Heart right ventricle (tissue), 16 donors: ENCODE measurements around the gene USP47. TPM values are rescaled to one million over a fixed set of nuclear protein-coding genes. Genes with fewer than 3 reads are reported as not detected.

Source experiments
- ATAC-seq, 8 donors: fragments of 200-7000 bp; cut with Tn5 transposase; one replicate each; pipeline ENCODE4 v1.9.1; 2020; ENCODE audit warnings: mild to moderate bottlenecking in 8 of 8, moderate library complexity in 8 of 8, moderate number of reproducible peaks in 1 of 8
- DNase-seq, 2 donors: peaks; one replicate each; pipeline ENCODE4 v3.0.0-alpha.2; 2020
- H3K27ac ChIP-seq, 10 donors: fragments of 200-600 bp; sonication (generic) in 2 of 10; one replicate each; pipeline versions ENCODE4 v1.5.0 to v1.8.0; 2020 to 2022; ENCODE audit warnings: mild to moderate bottlenecking in 3 of 10
- H3K27me3 ChIP-seq, 7 donors: fragments of 200-600 bp; one replicate each; pipeline ENCODE4 v1.8.0; 2021 to 2022; ENCODE audit warnings: mild to moderate bottlenecking in 2 of 7
- H3K36me3 ChIP-seq, 9 donors: fragments of 200-600 bp; sonication (generic) in 1 of 9; one replicate each; pipeline versions ENCODE4 v1.5.0 to v1.8.0; 2020 to 2022; ENCODE audit warnings: mild to moderate bottlenecking in 2 of 9
- H3K4me1 ChIP-seq, 9 donors: fragments of 200-600 bp; sonication (generic) in 1 of 9; one replicate each; pipeline versions ENCODE4 v1.5.0 to v1.8.0; 2020 to 2022; ENCODE audit warnings: mild to moderate bottlenecking in 4 of 9
- H3K4me3 ChIP-seq, 10 donors: fragments of 200-600 bp; sonication (generic) in 2 of 10; one replicate each; pipeline versions ENCODE4 v1.5.0 to v1.8.0; 2020 to 2022; ENCODE audit warnings: mild to moderate bottlenecking in 7 of 10, moderate library complexity in 2 of 10
- H3K9me3 ChIP-seq, 11 donors: fragments of 200-600 bp in 10 of 11; sonication (generic) in 2 of 11; one replicate each; pipeline versions ENCODE4 v1.5.0 to v1.8.0; 2013 to 2022; ENCODE audit warnings: mild to moderate bottlenecking in 2 of 11, control low read depth in 1 of 11, moderate library complexity in 1 of 11
- CTCF ChIP-seq, 9 donors: fragments of 200-600 bp; sonication (generic) in 2 of 9; IDR thresholded peaks; one replicate each; pipeline versions ENCODE4 v1.5.0 to v1.8.0; 2021 to 2022; ENCODE audit warnings: antibody characterized with exemption in 9 of 9, mild to moderate bottlenecking in 5 of 9, moderate library complexity in 1 of 9
- WGBS, 2 donors: extraction: QIAGEN DNeasy Blood & Tissue Kit; methylation state at CpG; one replicate each; pipeline ENCODE4 v1.1.7; 2013; ENCODE audit warnings: inconsistent platforms in 1 of 2; 5-methylcytosine and 5-hydroxymethylcytosine counted together
- intact Hi-C, 10 donors: fragments of 100-400 bp; cut with DNase I; formaldehyde crosslinking; loops; one replicate each; pipeline versions ENCODE4 v1.11.1 to v1.14.2; 2022
- polyA plus RNA-seq, 2 donors: library from polyadenylated mRNA; stranded (reverse); fragments of 200-250 nt; gene quantifications; one replicate each; pipeline ENCODE4 v1.2.3, GENCODE V29; 2013
- total RNA-seq, 10 donors: library from RNA; stranded (reverse); fragmentation: NEBNext Ultra II Directional in 3 of 10; extraction: Animal tissue kit (Norgen Biotek cat#: 25700) in 3 of 10; gene quantifications; one replicate each; pipeline versions ENCODE4 v1.2.1 to v1.2.4, GENCODE V29; 2021 to 2023
- donor health status: Arrhythmogenic right ventricular cardiomyopathy.
- donor health status: ischemic (EF 13 %, LVEDD 7.1; RV severe dilation, severe dysfunction).
- donor health status: healthy with polysubstance abuse.
- donor health status: DM: no; HTN: yes; CAD: no.
- donor health status: DM: no; HTN: no; CAD: no.
- donor health status: ischemic (EF 25% LVEDD 6.9; RV normal size, moderate dysfunction).
- donor health status: ischemic (EF 25% LVEDD 5.7; RV mildly dilated, moderate dysfunction).
- donor health status: healthy.
- donor health status: DM: yes; HTN: yes; CAD: no.
- donor health status: Ischemic cardiomyopathy.
- donor health status: ischemic (EF 35%, LVEDD 5.7; RV mildly dilated, moderate dysfunction).
- donor health status: nonischemic (EF 11% LVEDD 7.7; RV severe dilation, severe dysfunction).
- donor health status: DM: yes; HTN: yes; CAD: no.
- donor health status: PGD.
- donor health status: ischemic (EF 29% LVEDD 5.4; RV normal size, mild dysfunction).
- donor health status: nonischemic (EF 23%, LVEDD 6.1; RV moderate dilation, normal function).

USP47 gene
- total and polyA plus RNA-seq, 12 donors, result 30.5 to 56.4 (median 52.5) TPM

- no peak for TF ChIP-seq CTCF (IDR thresholded peaks at IDR 0.05)
- ATAC-seq, result no peak
- Histone ChIP-seq H3K4me1 (no peaks in the 10 kb centered on the region), H3K27me3 (no peaks in the 10 kb centered on the region), H3K27ac (no peak overlapping the region), H3K9me3 (no peaks in the 10 kb centered on the region), H3K36me3 (peaks cover 0 to 90% (median 16%) of the 10 kb centered on the region in 9 donors), H3K4me3 (no peak overlapping the region)
- WGBS, 2 donors, result 93 to 95% methylated on average over 3 of the region's 3 CpGs
- DNase-seq, result no peak
- intact Hi-C loops, result no loop called here
These were observed 60.2 kb downstream of the USP47 start for GRCh38 chr11:11901929-11902328.

DNA sequence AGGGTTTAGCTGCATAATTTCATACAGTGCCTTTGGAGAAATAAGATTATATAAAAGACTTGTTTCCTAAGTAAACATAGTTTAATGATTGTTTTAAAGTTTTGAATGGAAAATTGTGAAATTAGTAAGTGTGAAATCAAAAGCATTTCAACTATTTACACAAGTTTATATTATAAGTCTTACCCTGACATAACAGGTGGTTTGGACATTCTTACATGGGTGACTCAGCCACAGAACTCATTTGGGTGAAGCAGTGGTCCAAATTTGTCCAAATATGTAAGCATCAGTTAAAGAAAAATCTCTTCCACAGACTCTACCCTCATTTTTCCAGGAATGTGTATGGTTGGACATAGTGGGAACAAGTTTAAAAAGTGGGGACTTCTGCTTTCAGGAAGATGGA is 68.0 kb downstream of the USP47 start:
- Histone ChIP-seq H3K4me1 (no peaks in the 10 kb centered on the region), H3K4me3 (no peak overlapping the region), H3K27ac (no peak overlapping the region), H3K36me3 (peaks cover 0 to 100% (median 19%) of the 10 kb centered on the region in 9 donors), H3K9me3 (no peaks in the 10 kb centered on the region), H3K27me3 (no peaks in the 10 kb centered on the region)
- DNase-seq, result no peak
- ATAC-seq, result no peak
- TF ChIP-seq CTCF (IDR thresholded peaks at IDR 0.05), result no peak
- intact Hi-C loops, result loop anchor here in 3 of 10 donors (10.0 kb wide), 2 partner anchors 95 to 105 kb away; no protein-coding TSS in a partner anchor

- no peak for DNase-seq
- Histone ChIP-seq H3K4me3 (no peak overlapping the region), H3K27me3 (no peaks in the 10 kb centered on the region), H3K9me3 (no peaks in the 10 kb centered on the region), H3K4me1 (no peaks in the 10 kb centered on the region), H3K36me3 (peaks cover 0 to 96% (median 19%) of the 10 kb centered on the region in 9 donors), H3K27ac (no peak overlapping the region)
- no peak for TF ChIP-seq CTCF (IDR thresholded peaks at IDR 0.05)
- peak in 1 of 8 donors; percentile 14 for ATAC-seq
- intact Hi-C loops, result loop anchor here in 3 of 10 donors (10.0 kb wide), 2 partner anchors 96 to 106 kb away; no protein-coding TSS in a partner anchor
- WGBS, 2 donors, result 99 to 100% methylated on average over 2 of the region's 2 CpGs
These were observed 68.8 kb downstream of the USP47 start for GRCh38 chr11:11910541-11910940.

- no peak for TF ChIP-seq CTCF (IDR thresholded peaks at IDR 0.05)
- H3K9me3 ChIP-seq, result no peaks in the 10 kb centered on the region
- H3K4me3 ChIP-seq, result no peak overlapping the region
- peaks cover 0 to 14% (median 7%) of the 10 kb centered on the region in 9 donors for H3K4me1 ChIP-seq
- H3K27ac ChIP-seq, result no peak overlapping the region
- 88 to 98% methylated on average over 1 of the region's 1 CpG for WGBS, 2 donors
- H3K36me3 ChIP-seq, result peaks cover 0 to 67% (median 0%) of the 10 kb centered on the region in 9 donors
- H3K27me3 ChIP-seq, result no peaks in the 10 kb centered on the region
- intact Hi-C loops, result loop anchor here in 3 of 10 donors (10.0 kb wide), 2 partner anchors 99 to 109 kb away; no protein-coding TSS in a partner anchor
- ATAC-seq (peak in 2 of 8 donors; percentile 38 to 54), DNase-seq (no peak)
These were observed 71.6 kb downstream of the USP47 start for GRCh38 chr11:11913395-11913794.
